Nephron (organoid): ENCODE results near the gene WDR81.
"Not testable (repeated sequence)": the region's sequence is repeated elsewhere in the genome, so short reads cannot be mapped to it uniquely, and the experiment has no call there.

ENCODE experiments used
- H3K27ac Mint-ChIP-seq, 3 experiments: 2 replicates each; pipeline ENCODE4 v1.8.0; 2020; ENCODE audit warnings: mixed read lengths in 3 of 3, mild to moderate bottlenecking in 2 of 3, moderate library complexity in 1 of 3
- H3K27me3 Mint-ChIP-seq: 2 replicates; pipeline ENCODE4 v1.8.0; 2021; ENCODE audit warnings: low read depth, mild to moderate bottlenecking, moderate library complexity, mixed read lengths
- H3K36me3 Mint-ChIP-seq: 2 replicates; pipeline ENCODE4 v1.8.0; 2020; ENCODE audit warnings: low read depth, mixed read lengths
- H3K4me1 Mint-ChIP-seq: 2 replicates; pipeline ENCODE4 v1.8.0; 2020; ENCODE audit warnings: mixed read lengths
- H3K4me3 Mint-ChIP-seq, 3 experiments: 2 replicates each; pipeline ENCODE4 v1.8.0; 2020; ENCODE audit warnings: mild to moderate bottlenecking in 3 of 3, mixed read lengths in 3 of 3, moderate library complexity in 2 of 3
- H3K9me3 Mint-ChIP-seq: 2 replicates; pipeline ENCODE4 v1.8.0; 2020; ENCODE audit warnings: mixed read lengths
- TF ChIP-seq, protein P1 (sequence below), 3 experiments: fragments of 200-600 bp; sonication (generic); IDR thresholded peaks; one replicate each; pipeline ENCODE4 v1.5.0; 2021; ENCODE audit warnings: antibody characterized with exemption in 3 of 3; ENCODE audit not compliant: unreplicated experiment in 3 of 3

The WDR81 gene

DNA sequence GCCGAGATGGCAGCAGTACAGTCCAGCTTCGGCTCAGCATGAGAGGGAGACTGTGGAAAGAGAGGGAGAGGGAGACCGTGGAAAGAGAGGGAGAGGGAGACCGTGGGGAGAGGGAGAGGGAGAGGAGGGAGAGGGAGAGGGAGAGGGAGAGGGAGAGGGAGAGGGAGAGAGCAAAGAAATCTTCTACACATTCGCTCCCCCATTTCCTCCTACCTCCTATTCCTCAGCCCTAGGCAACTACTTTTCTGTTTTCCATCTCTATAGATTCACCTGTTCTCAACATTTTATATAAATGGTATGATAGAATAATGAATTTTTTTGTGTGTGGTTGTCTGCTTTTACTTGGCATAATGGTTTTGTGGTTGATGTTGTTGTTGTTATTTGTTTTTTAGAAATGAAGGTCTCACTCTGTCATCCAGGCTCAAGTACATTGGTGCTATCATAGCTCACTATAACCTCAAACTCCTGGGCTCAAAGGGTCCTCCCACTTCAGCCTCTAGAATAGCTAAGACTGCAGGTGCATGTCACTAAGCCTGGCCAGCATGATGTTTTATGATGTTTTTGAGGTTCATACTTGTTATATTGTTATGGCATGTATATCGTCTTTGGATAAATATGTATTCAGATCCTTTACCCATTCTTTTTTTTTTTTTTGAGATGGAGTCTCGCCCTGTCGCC is 33.8 kb upstream of the WDR81 start:
- no peak overlapping the region for H3K27ac Mint-ChIP-seq
- peaks cover 12% of the 10 kb centered on the region for H3K36me3 Mint-ChIP-seq
- TF ChIP-seq, protein P1, sequence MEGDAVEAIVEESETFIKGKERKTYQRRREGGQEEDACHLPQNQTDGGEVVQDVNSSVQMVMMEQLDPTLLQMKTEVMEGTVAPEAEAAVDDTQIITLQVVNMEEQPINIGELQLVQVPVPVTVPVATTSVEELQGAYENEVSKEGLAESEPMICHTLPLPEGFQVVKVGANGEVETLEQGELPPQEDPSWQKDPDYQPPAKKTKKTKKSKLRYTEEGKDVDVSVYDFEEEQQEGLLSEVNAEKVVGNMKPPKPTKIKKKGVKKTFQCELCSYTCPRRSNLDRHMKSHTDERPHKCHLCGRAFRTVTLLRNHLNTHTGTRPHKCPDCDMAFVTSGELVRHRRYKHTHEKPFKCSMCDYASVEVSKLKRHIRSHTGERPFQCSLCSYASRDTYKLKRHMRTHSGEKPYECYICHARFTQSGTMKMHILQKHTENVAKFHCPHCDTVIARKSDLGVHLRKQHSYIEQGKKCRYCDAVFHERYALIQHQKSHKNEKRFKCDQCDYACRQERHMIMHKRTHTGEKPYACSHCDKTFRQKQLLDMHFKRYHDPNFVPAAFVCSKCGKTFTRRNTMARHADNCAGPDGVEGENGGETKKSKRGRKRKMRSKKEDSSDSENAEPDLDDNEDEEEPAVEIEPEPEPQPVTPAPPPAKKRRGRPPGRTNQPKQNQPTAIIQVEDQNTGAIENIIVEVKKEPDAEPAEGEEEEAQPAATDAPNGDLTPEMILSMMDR (IDR thresholded peaks at IDR 0.05; ENCODE audit: unreplicated experiment in 3 of 3), result no peak
- H3K27me3 Mint-ChIP-seq, result no peaks in the 10 kb centered on the region
- no peaks in the 10 kb centered on the region for H3K4me1 Mint-ChIP-seq
- H3K9me3 Mint-ChIP-seq, result peaks cover 19% of the 10 kb centered on the region
- no peak overlapping the region for H3K4me3 Mint-ChIP-seq

DNA sequence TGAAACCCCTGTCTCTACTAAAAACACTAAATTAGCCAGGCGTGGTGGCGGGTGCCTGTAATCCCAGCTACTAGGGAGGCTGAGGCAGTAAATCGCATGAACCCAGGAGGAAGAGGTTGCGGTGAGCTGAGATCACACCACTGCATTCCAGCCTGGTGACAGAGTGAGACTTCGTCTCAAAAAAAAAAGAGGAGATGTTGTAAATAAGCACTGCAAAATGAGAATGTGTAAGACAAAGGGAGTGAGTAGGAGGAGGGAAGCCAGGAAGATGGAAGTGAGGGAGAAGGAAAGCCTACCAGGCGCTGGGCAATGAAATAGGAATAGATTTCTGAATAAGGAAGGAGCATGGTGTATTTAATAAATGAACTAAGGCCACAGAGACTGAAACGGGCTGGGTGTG is 31.2 kb upstream of the WDR81 start:
- Mint-ChIP-seq H3K4me3 (no peak overlapping the region), H3K4me1 (no peaks in the 10 kb centered on the region), H3K27me3 (no peaks in the 10 kb centered on the region)

DNA sequence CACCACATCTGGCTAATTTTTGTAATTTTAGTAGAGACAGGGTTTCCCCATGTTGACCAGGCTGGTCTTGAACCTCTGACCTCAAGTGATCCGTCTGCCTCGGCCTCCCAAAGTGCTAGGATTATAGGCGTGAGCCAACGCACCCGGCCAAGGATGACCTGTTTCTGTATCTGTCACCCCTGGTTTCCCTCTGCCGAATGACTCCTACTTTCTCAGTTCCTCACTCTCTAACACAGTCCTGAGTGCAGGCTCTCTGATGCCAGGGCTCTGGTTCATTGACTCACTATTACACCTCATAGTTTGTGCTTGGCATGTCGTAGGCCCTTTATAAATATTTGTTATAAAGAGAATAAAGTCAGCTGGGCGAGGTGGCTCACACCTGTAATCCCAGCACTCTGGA is 29.1 kb upstream of the WDR81 start:
- no peaks in the 10 kb centered on the region for H3K4me1 Mint-ChIP-seq
- no peak overlapping the region for H3K27ac Mint-ChIP-seq
- H3K27me3 Mint-ChIP-seq, result no peaks in the 10 kb centered on the region
- TF ChIP-seq, protein P1 (IDR thresholded peaks at IDR 0.05; ENCODE audit: unreplicated experiment in 3 of 3), result no peak
- H3K9me3 Mint-ChIP-seq, result peaks cover 17% of the 10 kb centered on the region
- H3K36me3 Mint-ChIP-seq, result peaks cover 12% of the 10 kb centered on the region
- no peak overlapping the region for H3K4me3 Mint-ChIP-seq

More for the DNA sequence above, 31.2 kb upstream of the WDR81 start:
- Mint-ChIP-seq H3K27ac (peak overlapping the region in 1 of 3 experiments; percentile 5), H3K9me3 (peaks cover 19% of the 10 kb centered on the region), H3K36me3 (peaks cover 12% of the 10 kb centered on the region)
- TF ChIP-seq, protein P1 (IDR thresholded peaks at IDR 0.05; ENCODE audit: unreplicated experiment in 3 of 3), result no peak

DNA sequence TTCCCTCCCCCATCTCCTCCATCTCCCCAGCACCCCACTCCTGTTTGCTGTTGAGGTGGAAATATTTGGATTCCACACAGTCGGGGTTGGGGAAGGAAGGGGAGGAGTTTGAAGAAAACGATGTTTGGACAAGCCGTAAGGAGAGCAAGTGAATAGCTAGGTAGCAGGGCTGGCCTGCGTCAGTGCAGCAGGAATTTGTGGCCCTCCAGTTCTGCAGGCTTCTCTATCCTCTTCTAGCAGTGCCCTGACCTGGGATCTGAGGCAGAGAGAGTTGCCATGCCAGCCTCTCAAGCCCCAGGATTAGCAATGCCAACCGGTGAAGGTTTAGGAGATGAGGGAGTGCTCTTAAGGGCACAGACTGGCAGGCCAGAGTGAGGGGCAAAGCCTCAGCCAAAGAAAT is 26.8 kb upstream of the WDR81 start:
- Mint-ChIP-seq H3K27me3 (no peaks in the 10 kb centered on the region), H3K36me3 (peaks cover 2% of the 10 kb centered on the region), H3K4me3 (no peak overlapping the region), H3K4me1 (no peaks in the 10 kb centered on the region), H3K9me3 (peaks cover 5% of the 10 kb centered on the region), H3K27ac (no peak overlapping the region)
- TF ChIP-seq, protein P1 (IDR thresholded peaks at IDR 0.05; ENCODE audit: unreplicated experiment in 3 of 3), result no peak

DNA sequence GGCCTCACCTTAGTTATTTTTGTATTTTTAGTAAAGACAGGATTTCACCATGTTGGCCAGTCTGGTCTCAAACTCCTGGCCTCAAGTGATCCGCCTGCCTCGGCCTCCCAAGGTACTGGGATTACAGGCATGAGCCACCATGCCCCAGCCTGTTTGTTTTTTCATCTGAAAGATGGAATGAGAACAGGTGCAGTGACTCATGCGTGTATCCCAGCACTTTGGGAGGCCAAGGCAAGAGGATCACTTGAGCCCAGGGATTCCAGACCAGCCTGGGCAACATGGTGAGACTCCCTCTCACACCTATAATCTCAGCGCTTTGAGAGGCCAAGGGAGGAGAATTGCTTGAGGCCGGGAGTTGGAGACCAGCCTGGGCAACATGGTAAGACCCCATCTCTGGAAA is 24.6 kb upstream of the WDR81 start:
- H3K36me3 Mint-ChIP-seq, H3K4me3 Mint-ChIP-seq, H3K9me3 Mint-ChIP-seq, H3K4me1 Mint-ChIP-seq, H3K27ac Mint-ChIP-seq, H3K27me3 Mint-ChIP-seq: not testable (repeated sequence)

DNA sequence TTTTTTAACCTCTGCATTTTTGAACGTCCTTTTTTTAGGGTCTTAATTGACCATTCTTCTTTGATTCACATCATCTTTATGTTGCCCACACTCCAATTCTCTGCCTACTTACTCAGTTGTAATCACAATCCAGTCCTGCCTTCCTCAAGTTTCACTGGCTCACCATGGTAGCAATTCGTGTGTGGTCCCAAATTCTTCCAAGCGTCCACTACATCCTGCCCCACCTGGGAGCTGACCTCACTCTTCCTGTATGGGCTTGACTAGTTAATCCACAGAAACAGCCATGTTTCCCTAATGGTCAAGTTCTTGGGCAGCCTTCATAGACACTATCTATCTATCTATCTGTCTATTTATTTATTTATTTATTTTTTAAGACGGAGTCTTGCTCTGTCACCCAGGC is 21.4 kb upstream of the WDR81 start:
- Mint-ChIP-seq H3K36me3 (no peaks in the 10 kb centered on the region), H3K27ac (no peak overlapping the region), H3K4me1 (no peaks in the 10 kb centered on the region), H3K27me3 (no peaks in the 10 kb centered on the region), H3K4me3 (no peak overlapping the region), H3K9me3 (no peaks in the 10 kb centered on the region)
- TF ChIP-seq, protein P1 (IDR thresholded peaks at IDR 0.05; ENCODE audit: unreplicated experiment in 3 of 3), result no peak
